Astrocyte of the spinal cord (primary cell): ENCODE measurements around the gene ANGPT4.

Experiments used
- DNase-seq: peaks from one replicate; pipeline ENCODE4 v3.0.0; 2011; ENCODE audit warnings: low read depth, low spot score
- H3K4me3 ChIP-seq: 2 replicates; pipeline ENCODE4 v1.5.1; 2011; ENCODE audit warnings: low read depth, mild to moderate bottlenecking, low read length, moderate library complexity
- CTCF ChIP-seq: IDR thresholded peaks from 2 replicates; pipeline ENCODE4 v1.5.1; 2012; ENCODE audit warnings: low read depth, mild to moderate bottlenecking, low read length, inconsistent platforms
- in situ Hi-C: cut with HindIII; loops from 2 replicates; pipeline ENCODE4 v1.10.0; 2017; ENCODE audit warnings: low sequenced_read_pairs

Gene ANGPT4

GRCh38 chr20:916125-916799 is at the start of gene ANGPT4:
Gene ANGPT4 (minus strand): TSS chr20:916334. CDS start chr20:916214, 120 bp downstream.
- TF ChIP-seq CTCF = no peak
- no peak for DNase-seq
- H3K4me3 ChIP-seq = no peak within 1 kb of the TSS
- in situ Hi-C loops = no loop called here

GRCh38 chr20:963795-964194 is 47.7 kb upstream of the ANGPT4 start:
- in situ Hi-C loops = no loop called here
- no peak for DNase-seq
- no peak for TF ChIP-seq CTCF
- no peak overlapping the region for H3K4me3 ChIP-seq

- no peak for DNase-seq
- TF ChIP-seq CTCF = no peak
- in situ Hi-C loops = no loop called here
- H3K4me3 ChIP-seq = no peak overlapping the region
Observed at GRCh38 chr20:962683-963082, 46.5 kb upstream of the ANGPT4 start.

GRCh38 chr20:962223-962622 is 46.1 kb upstream of the ANGPT4 start:
- no peak for DNase-seq
- in situ Hi-C loops = no loop called here
- no peak for TF ChIP-seq CTCF
- no peak overlapping the region for H3K4me3 ChIP-seq

GRCh38 chr20:961768-962167 is 45.6 kb upstream of the ANGPT4 start:
- no peak for DNase-seq
- TF ChIP-seq CTCF = no peak
- in situ Hi-C loops = no loop called here
- no peak overlapping the region for H3K4me3 ChIP-seq

GRCh38 chr20:959996-960615 is 44.0 kb upstream of the ANGPT4 start:
- DNase-seq = no peak
- in situ Hi-C loops = no loop called here
- no peak overlapping the region for H3K4me3 ChIP-seq
- no peak for TF ChIP-seq CTCF
